SK-N-SH treated with all-trans-retinoic acid at 6 μM for 48 hours (cell line): Measurements from ENCODE around the gene LRFN2.

ENCODE experiments used
- ARNTL ChIP-seq: fragments of 450-650 bp; formaldehyde crosslinking; IDR thresholded peaks from 2 replicates; pipeline ENCODE4 v1.5.0; 2020; ENCODE audit warnings: low read depth, mild to moderate bottlenecking, moderate library complexity, borderline replicate concordance
- RARB ChIP-seq: fragments of 250-450 bp; sonication (Bioruptor Pico); IDR thresholded peaks from 2 replicates; pipeline ENCODE4 v1.8.0; 2021; ENCODE audit warnings: mild to moderate bottlenecking, moderate library complexity
- TOX ChIP-seq: fragments of 250-450 bp; sonication (Bioruptor Pico); IDR thresholded peaks from 2 replicates; pipeline ENCODE4 v1.8.0; 2021; ENCODE audit warnings: mild to moderate bottlenecking, moderate library complexity, borderline replicate concordance
- ZC3H10 ChIP-seq: fragments of 250-450 bp; sonication (Bioruptor Pico); IDR thresholded peaks from 2 replicates; pipeline ENCODE4 v1.5.1; 2021; ENCODE audit warnings: mild to moderate bottlenecking, moderate library complexity
- ZFP3 ChIP-seq: fragments of 250-450 bp; sonication (Bioruptor Pico); IDR thresholded peaks from 2 replicates; pipeline ENCODE4 v1.5.0; 2020; ENCODE audit warnings: mild to moderate bottlenecking, moderate library complexity
- ZNF565 ChIP-seq: fragments of 450-650 bp; formaldehyde crosslinking; conservative IDR thresholded peaks from 2 replicates; pipeline ENCODE4 v1.5.0; 2020; ENCODE audit warnings: low read depth, mild to moderate bottlenecking, moderate library complexity
- ZNF70 ChIP-seq: fragments of 450-650 bp; formaldehyde crosslinking; IDR thresholded peaks from 2 replicates; pipeline ENCODE4 v1.5.0; 2020; ENCODE audit warnings: mild to moderate bottlenecking, moderate library complexity
- TF ChIP-seq, protein P1 (sequence below): fragments of 250-450 bp; sonication (Bioruptor Pico); IDR thresholded peaks from 2 replicates; pipeline ENCODE4 v1.8.0; 2020; ENCODE audit warnings: mild to moderate bottlenecking, moderate library complexity, borderline replicate concordance

DNA sequence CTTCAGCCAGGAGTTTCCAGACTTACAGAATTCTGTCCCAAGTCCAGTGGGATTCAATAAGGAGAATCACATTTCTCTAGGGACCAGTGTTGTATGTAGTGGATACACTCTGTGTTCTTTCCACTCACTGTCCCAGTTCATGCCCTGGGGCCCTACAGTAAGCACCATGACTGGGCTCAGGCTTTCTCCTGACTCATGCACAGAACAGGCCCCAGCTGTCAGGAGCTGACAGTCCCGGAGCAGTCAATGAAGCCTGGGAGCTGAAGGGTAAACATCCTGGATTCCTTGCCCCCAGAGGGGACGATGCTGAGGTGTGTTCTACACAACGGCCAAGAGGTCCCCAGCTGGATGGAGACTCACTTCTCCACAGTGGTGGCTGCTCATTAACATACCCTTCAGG is 40.2 kb upstream of the LRFN2 start:
- TF ChIP-seq ZC3H10 (CRISPR knock-in tag) (no peak), ZFP3 (CRISPR knock-in tag) (no peak), RARB (no peak), ZNF70 (CRISPR knock-in tag) (no peak), ARNTL (CRISPR knock-in tag) (no peak), TOX (CRISPR knock-in tag) (no peak), ZNF565 (CRISPR knock-in tag) (no peak)
- TF ChIP-seq, protein P1, sequence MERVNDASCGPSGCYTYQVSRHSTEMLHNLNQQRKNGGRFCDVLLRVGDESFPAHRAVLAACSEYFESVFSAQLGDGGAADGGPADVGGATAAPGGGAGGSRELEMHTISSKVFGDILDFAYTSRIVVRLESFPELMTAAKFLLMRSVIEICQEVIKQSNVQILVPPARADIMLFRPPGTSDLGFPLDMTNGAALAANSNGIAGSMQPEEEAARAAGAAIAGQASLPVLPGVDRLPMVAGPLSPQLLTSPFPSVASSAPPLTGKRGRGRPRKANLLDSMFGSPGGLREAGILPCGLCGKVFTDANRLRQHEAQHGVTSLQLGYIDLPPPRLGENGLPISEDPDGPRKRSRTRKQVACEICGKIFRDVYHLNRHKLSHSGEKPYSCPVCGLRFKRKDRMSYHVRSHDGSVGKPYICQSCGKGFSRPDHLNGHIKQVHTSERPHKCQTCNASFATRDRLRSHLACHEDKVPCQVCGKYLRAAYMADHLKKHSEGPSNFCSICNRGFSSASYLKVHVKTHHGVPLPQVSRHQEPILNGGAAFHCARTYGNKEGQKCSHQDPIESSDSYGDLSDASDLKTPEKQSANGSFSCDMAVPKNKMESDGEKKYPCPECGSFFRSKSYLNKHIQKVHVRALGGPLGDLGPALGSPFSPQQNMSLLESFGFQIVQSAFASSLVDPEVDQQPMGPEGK (CRISPR knock-in tag): no peak
